Measurements from ENCODE around the gene MTERF2. TPM values are rescaled to one million over a fixed set of nuclear protein-coding genes. Genes with fewer than 3 reads are reported as not detected.
"Not testable (repeated sequence)": the region's sequence is repeated elsewhere in the genome, so short reads cannot be mapped to it uniquely, and the experiment has no call there.

The MTERF2 gene
- total RNA-seq, 2 donors from 2014 or later: 18.2 to 26.8 TPM

GRCh38 chr12:106999446-106999845 is 12.5 kb upstream of the MTERF2 start:
- H3K4me1 ChIP-seq: no peaks in the 10 kb centered on the region
- no peaks in the 10 kb centered on the region for H3K9me3 ChIP-seq
- H3K4me3 ChIP-seq: no peak overlapping the region
- H3K36me3 ChIP-seq: peaks cover 30% of the 10 kb centered on the region
- H3K27me3 ChIP-seq: no peaks in the 10 kb centered on the region
- H3K27ac ChIP-seq: no peak overlapping the region
- no peak for DNase-seq (ENCODE audit: low spot score)
- TF ChIP-seq, protein P1, sequence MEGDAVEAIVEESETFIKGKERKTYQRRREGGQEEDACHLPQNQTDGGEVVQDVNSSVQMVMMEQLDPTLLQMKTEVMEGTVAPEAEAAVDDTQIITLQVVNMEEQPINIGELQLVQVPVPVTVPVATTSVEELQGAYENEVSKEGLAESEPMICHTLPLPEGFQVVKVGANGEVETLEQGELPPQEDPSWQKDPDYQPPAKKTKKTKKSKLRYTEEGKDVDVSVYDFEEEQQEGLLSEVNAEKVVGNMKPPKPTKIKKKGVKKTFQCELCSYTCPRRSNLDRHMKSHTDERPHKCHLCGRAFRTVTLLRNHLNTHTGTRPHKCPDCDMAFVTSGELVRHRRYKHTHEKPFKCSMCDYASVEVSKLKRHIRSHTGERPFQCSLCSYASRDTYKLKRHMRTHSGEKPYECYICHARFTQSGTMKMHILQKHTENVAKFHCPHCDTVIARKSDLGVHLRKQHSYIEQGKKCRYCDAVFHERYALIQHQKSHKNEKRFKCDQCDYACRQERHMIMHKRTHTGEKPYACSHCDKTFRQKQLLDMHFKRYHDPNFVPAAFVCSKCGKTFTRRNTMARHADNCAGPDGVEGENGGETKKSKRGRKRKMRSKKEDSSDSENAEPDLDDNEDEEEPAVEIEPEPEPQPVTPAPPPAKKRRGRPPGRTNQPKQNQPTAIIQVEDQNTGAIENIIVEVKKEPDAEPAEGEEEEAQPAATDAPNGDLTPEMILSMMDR (IDR thresholded peaks at IDR 0.05): no peak

GRCh38 chr12:106997916-106998315 is 11.0 kb upstream of the MTERF2 start:
- Histone ChIP-seq H3K4me3 (no peak overlapping the region), H3K4me1 (no peaks in the 10 kb centered on the region), H3K27me3 (no peaks in the 10 kb centered on the region), H3K27ac (no peak overlapping the region), H3K9me3 (no peaks in the 10 kb centered on the region), H3K36me3 (peaks cover 30% of the 10 kb centered on the region)
- TF ChIP-seq, protein P1 (IDR thresholded peaks at IDR 0.05): no peak
- no peak for DNase-seq (ENCODE audit: low spot score)

DNA sequence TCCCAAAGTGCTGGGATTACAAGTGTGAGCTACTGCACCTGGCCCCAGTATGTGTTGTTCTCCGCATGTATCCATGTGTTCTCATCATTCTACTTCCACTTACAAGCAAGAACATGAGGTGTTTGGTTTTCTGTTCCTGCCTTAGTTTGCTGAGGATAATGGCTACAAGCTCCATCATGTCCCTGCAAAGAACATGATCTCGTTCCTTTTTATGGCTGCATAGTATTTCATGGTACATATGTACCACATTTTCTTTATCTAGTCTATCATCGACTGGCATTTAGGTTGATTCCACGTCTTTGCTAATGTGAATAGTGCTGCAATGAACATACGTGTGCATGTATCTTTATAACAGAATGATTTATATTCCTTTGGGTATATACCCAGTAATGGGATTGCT is 9.2 kb upstream of the MTERF2 start:
- not testable (repeated sequence) for H3K9me3 ChIP-seq; H3K27ac ChIP-seq; H3K27me3 ChIP-seq; H3K4me3 ChIP-seq; DNase-seq (ENCODE audit: low spot score); H3K4me1 ChIP-seq
- H3K36me3 ChIP-seq: peaks cover 30% of the 10 kb centered on the region

GRCh38 chr12:106994579-106995220 is 7.8 kb upstream of the MTERF2 start:
- Histone ChIP-seq H3K4me3 (no peak overlapping the region), H3K27me3 (no peaks in the 10 kb centered on the region), H3K36me3 (peaks cover 22% of the 10 kb centered on the region), H3K27ac (no peak overlapping the region), H3K9me3 (no peaks in the 10 kb centered on the region), H3K4me1 (no peaks in the 10 kb centered on the region)
- DNase-seq (ENCODE audit: low spot score): no peak
- TF ChIP-seq, protein P1 (IDR thresholded peaks at IDR 0.05): no peak

DNA sequence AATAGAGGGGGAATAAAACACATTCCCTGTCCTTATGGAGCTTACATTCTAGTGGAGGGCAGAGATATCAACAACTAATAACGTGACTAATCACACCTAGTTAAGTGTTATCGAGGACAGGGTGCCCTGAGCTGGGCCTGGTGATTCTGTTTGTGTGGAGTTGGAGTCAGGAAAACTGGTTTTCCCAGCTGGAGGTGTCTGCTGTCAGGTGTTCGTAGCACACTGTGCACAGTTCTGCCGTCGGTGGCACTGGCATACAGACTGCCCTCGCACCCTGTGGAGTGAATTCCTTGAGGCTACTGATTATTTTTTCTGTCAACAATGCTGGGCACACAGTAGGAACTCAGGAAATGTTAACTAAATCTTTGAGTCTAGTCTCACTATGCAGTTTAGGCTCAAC is 900 bp upstream of the MTERF2 start:
- Histone ChIP-seq H3K27me3 (no peaks in the 10 kb centered on the region), H3K4me3 (peak overlapping the region in 1 of 2 donors; percentile 66), H3K36me3 (peaks cover 5% of the 10 kb centered on the region), H3K9me3 (no peaks in the 10 kb centered on the region), H3K4me1 (peaks cover 0 to 19% of the 10 kb centered on the region in 2 donors), H3K27ac (peak overlapping the region; percentile 89 to 95)
- no peak for DNase-seq (ENCODE audit: low spot score)
- TF ChIP-seq, protein P1 (IDR thresholded peaks at IDR 0.05): no peak

DNA sequence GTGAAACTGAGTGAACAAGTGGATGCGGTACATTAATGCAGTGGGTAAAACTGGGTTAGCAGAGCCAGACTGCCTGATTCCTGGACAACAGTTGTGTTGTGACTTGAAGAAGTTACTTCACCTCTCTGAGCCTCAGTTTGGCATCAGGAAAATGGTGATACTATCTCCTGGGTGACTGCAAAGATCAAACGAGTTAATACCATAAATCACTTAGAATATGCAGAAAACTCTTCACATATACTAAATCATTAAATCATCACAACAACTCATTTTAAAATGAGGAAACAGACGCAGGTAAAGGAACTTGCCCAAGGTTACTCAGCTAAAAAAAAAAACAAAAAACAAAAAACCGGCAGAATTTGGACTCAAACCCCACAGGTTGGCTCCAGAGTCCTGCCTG is 811 bp downstream of the MTERF2 start:
- TF ChIP-seq, protein P1 (IDR thresholded peaks at IDR 0.05): no peak

More for the DNA sequence above, 811 bp downstream of the MTERF2 start:
- Histone ChIP-seq H3K9me3 (no peaks in the 10 kb centered on the region), H3K27ac (peak overlapping the region; percentile 89 to 95), H3K27me3 (no peaks in the 10 kb centered on the region), H3K4me1 (peaks cover 0 to 26% of the 10 kb centered on the region in 2 donors), H3K4me3 (peak overlapping the region; percentile 66 to 67), H3K36me3 (peaks cover 5% of the 10 kb centered on the region)
- DNase-seq (ENCODE audit: low spot score): no peak

All from right atrium auricular region (tissue), 2 donors.